Duodenal mucosa (tissue), 2 donors: Measurements from ENCODE around the gene NBPF4.
"Not testable (repeated sequence)": the region's sequence is repeated elsewhere in the genome, so short reads cannot be mapped to it uniquely, and the experiment has no call there.

Experiments
- H3K27ac ChIP-seq: one replicate; pipeline ENCODE4 v1.7.0; 2013; ENCODE audit warnings: low read depth, low read length
- H3K27me3 ChIP-seq, 2 donors: one replicate each; pipeline ENCODE4 v1.7.0; 2013; ENCODE audit warnings: low read length in 2 of 2, control low read depth in 1 of 2; ENCODE audit not compliant: insufficient read depth in 2 of 2, control insufficient read depth in 1 of 2
- H3K36me3 ChIP-seq, 2 donors: one replicate each; pipeline ENCODE4 v1.7.0; 2013; ENCODE audit warnings: low read length in 2 of 2, control low read depth in 1 of 2; ENCODE audit not compliant: insufficient read depth in 2 of 2, control insufficient read depth in 1 of 2
- H3K4me1 ChIP-seq, 2 donors: one replicate each; pipeline ENCODE4 v1.7.0; 2013; ENCODE audit warnings: low read length in 2 of 2, control low read depth in 1 of 2; ENCODE audit not compliant: insufficient read depth in 2 of 2, control insufficient read depth in 1 of 2
- H3K4me3 ChIP-seq, 2 donors: one replicate each; pipeline ENCODE4 v1.7.0; 2013; ENCODE audit warnings: low read length in 2 of 2, low read depth in 1 of 2
- H3K9ac ChIP-seq, 2 donors: one replicate each; pipeline ENCODE4 v1.7.0; 2013; ENCODE audit warnings: low read length in 2 of 2, low read depth in 1 of 2
- H3K9me3 ChIP-seq, 2 donors: one replicate each; pipeline ENCODE4 v1.7.0; 2013; ENCODE audit warnings: low read length in 2 of 2, control low read depth in 1 of 2; ENCODE audit not compliant: control insufficient read depth in 1 of 2

Gene NBPF4

DNA sequence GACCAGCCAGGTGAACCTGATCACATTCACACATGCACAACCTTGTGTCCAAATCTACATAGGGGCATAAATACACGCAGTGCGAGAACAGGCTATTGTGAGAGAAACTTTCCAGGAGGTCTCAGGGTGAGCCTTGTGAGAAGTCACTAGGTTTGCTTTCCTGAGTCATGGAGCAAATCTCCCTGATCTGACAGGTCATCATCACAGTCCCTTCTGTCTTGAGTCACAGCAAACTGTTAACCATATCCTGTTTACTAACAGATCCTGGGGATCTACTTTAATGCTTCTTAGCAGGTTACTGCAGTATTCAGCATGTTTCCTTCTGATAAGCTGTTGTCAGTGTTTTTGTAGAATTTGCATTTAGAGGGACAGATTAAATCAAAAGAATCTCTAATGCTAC lies 8.6 kb downstream of the NBPF4 start:
- not testable (repeated sequence) for H3K27me3 ChIP-seq, H3K9ac ChIP-seq, H3K4me1 ChIP-seq, H3K4me3 ChIP-seq, H3K27ac ChIP-seq, H3K9me3 ChIP-seq, H3K36me3 ChIP-seq

DNA sequence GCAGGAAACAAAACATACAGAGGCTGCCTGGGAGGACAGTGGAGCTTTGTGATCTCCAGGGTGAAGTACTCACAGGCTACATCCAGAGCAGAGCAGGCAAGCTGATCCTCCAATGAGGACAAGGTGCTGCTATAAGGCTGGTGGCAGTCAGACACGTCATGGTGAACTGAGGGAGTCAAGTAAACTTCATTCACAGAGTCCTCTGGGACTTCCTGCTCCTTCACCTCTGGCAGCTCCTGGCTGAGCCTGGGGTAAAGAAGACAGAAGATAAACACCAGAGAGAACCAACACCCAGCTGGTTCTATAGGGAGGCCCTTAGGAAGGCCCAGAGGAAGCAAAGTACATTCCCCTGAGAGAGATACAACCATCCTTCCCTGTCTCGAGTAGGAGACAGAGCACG lies 11.7 kb downstream of the NBPF4 start:
- H3K27me3 ChIP-seq, H3K4me3 ChIP-seq, H3K9me3 ChIP-seq, H3K4me1 ChIP-seq, H3K9ac ChIP-seq, H3K36me3 ChIP-seq, H3K27ac ChIP-seq: not testable (repeated sequence)

DNA sequence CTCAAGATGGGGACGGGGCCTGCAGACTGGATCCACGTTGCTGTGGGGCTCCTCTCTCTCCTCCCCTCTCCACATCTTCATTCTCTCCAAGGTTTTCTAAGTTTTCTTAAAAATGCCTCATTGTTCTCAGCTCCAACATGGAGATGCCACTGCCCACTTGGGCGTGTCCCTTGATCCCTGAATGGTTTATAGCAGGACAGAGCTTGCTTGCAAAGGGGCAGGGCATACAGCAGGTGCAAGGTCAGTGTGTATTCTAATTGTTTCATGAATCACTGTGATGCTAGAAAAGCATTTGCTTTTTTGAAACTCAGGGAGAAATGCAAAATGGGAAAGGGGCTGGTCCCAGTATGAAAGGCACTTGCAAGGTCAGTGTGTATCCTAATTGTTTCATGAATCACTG lies 13.9 kb downstream of the NBPF4 start:
- not testable (repeated sequence) for H3K9me3 ChIP-seq, H3K4me1 ChIP-seq, H3K27ac ChIP-seq, H3K27me3 ChIP-seq, H3K36me3 ChIP-seq, H3K9ac ChIP-seq, H3K4me3 ChIP-seq

DNA sequence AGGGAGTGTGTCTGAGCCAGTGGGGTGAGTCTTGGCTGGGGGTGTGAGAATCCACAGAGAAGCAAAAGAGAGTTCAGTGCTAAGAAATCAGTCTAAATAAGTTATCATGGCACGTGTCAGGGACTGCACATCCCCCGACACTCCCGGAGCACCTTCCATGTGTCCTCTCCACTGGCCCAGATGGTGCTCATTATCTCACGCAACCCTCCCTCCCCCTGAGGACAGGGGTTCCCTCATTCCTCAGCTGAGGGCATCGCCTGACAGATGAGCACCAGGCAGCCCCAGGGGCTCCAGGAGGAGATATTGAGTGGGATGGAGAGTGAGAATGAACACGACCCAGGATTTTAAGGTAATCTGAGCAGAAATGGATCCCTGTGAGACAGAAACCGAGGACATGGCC lies 16.1 kb downstream of the NBPF4 start:
- not testable (repeated sequence) for H3K4me3 ChIP-seq, H3K9me3 ChIP-seq, H3K4me1 ChIP-seq

DNA sequence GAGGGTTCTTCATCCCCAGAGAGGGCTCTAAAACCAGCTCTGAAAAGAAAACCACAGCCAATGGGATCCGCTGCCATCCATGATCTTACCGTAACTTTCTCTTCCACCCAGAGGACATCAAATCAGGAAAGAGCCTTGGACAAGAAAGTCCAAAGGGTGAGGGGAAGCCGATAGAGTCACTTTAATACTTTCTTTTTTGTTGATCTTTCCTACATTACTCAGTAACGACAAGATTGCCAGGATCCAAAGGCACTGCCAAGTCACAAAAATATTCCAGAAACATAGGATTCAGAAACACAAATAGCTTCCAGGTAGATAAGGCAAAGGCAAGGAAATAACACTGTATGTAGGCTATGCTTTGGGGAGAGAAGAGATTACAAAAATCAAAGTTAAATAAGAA lies 17.0 kb downstream of the NBPF4 start:
- not testable (repeated sequence) for H3K4me3 ChIP-seq, H3K4me1 ChIP-seq, H3K27ac ChIP-seq, H3K27me3 ChIP-seq, H3K9me3 ChIP-seq, H3K9ac ChIP-seq, H3K36me3 ChIP-seq

More for the DNA sequence above, 16.1 kb downstream of the NBPF4 start:
- H3K9ac ChIP-seq, H3K27me3 ChIP-seq, H3K36me3 ChIP-seq, H3K27ac ChIP-seq: not testable (repeated sequence)

DNA sequence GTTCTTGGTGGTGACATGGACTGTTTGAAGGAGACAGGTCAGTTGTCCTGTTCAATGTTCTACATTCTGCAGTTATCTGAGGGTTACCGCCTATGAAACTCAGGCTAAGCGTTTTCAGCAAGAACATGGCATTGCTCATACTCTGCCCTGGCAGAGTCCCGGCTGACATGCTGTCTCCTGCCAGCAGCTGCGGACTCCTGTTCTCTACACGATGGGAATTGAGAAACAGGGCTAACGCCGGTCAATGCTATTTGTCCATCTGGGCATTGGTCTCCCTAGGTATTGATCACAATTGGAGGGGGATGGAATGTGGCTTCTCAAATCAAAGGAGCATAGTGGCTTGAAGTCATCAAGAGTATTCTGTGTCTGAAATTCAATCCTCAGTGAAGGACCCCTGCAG lies 20.6 kb downstream of the NBPF4 start:
- H3K27me3 ChIP-seq, H3K9me3 ChIP-seq, H3K4me3 ChIP-seq, H3K9ac ChIP-seq, H3K27ac ChIP-seq, H3K36me3 ChIP-seq, H3K4me1 ChIP-seq: not testable (repeated sequence)

DNA sequence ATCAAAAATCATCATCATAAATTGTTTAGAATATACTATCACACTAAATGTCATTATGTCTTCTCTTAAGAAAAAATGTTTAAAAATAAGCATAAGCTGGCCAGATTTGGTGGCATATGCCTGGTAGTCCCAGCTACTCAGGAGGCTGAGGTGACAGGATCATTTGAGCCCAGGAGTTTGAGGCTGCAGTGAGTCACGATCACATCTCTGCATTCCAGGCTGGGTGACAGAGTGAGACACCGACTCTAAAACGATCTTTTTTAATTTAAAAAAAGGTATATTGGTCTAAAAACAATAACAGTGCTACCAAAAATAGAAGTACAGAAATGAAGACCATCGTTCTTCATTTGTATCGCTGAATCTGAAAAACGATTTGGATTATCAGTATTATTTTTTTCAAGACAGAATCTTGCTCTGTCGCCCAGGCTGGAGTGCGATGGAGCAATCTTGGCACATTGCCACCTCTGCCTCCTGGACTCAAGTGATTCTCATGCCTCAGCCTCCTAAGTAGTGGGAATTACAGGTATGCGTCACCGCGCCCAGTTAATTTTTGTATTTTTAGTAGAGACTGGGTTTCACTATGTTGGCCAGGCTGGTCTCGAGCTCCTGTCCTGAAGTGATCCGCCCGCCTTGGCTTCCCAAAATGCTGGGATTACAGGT lies 26.2 kb downstream of the NBPF4 start:
- H3K36me3 ChIP-seq, H3K9ac ChIP-seq, H3K4me1 ChIP-seq, H3K27ac ChIP-seq, H3K9me3 ChIP-seq, H3K4me3 ChIP-seq, H3K27me3 ChIP-seq: not testable (repeated sequence)

DNA sequence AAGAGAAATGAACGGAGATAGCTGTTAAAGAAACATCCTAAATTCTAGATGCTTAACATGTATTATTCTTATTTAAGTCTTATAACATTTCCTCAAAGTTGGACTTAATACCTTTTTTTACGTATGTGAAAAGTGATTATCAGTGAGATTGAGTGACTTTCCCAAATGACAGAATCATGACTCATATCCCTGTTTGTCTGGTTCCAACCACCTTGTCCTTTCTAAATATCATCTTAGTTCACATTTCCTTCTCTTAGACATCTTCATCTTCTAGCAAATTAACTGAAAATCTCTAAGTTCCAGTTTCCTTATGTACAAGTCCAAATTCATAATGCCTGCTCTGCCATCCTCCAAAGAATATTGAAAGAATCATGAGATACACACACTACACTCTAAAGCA lies 26.9 kb downstream of the NBPF4 start:
- H3K27ac ChIP-seq, H3K9me3 ChIP-seq, H3K4me1 ChIP-seq, H3K9ac ChIP-seq, H3K36me3 ChIP-seq, H3K27me3 ChIP-seq, H3K4me3 ChIP-seq: not testable (repeated sequence)

DNA sequence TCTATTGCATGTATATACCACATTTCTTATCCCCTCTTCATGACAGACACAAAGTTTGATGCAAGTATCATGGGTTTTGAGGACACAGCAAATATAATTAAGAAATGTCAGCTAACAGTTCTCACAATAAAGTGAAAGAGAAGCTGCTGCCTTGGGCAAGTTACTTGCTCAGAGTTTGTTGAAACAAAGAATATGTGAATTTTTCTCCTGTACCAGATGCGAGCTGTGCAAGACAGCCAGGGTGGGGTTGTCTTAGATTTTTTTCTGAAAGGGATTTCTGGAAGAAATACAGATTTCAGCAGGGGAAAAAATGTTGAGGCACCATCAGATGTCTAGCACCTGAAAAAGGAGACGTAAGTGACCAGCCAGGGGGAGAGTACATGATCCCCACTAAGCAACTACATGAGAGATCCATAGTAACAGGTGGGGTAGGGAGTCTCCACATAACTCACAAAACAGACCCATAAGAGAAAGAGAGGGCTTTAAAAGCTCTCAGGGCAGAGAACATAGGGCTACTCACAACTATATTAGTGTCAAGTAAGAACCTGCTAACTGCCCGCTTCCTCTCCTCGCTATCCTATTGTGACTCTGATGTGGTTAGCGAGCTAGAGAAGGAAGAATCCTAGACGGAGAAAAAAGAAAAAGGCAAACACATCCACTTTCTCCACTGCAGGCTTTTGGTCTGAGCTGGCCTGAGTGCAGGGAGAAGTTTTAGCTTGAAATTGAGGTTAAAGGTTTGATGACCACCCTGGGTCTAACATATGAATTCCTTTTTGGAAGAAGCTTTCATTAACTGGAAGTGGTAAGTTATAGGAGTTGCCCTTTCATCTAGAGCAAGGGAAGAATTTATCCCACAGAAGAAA lies 27.6 kb downstream of the NBPF4 start:
- H3K27ac ChIP-seq, H3K36me3 ChIP-seq, H3K4me1 ChIP-seq, H3K9me3 ChIP-seq, H3K4me3 ChIP-seq, H3K9ac ChIP-seq: not testable (repeated sequence)
- peaks cover 6 to 11% of the 10 kb centered on the region in 2 donors for H3K27me3 ChIP-seq

DNA sequence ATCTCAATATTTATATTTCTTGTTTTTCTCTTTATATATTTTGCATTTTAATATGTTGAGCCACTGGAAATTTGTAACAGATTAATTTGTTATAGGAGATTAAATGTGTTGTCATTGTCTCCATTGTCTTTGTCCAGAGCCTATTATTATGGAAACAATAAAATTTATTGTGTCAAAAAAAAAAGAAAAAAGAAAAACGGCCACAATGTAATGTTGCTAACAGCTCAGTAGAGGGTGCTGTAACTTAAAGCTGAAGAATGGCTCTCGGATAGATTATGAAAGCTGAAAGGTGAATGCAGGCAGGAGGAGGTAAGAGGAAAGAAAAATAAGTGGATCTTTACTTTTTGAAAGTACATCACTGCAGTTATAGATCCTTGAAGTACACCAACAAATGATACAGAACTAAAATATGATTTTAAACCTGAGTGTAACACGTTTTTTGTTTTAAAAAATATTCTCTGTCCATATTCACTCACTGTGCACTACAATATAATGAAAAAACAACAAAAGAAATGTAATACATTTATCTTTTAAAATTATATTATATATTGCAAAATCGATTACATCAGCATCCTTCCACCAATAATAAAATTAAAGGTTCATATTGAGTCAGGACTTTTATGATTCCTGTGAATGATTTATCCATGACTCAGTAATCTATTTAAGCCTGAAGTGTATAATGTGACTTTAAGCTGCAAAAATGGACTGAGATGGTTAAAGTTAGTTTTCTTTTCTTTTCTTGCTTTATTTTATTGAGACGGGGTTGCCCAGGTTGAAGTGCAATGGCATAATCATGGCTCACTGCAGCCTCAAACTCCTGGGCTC lies 29.0 kb downstream of the NBPF4 start:
- H3K27ac ChIP-seq, H3K9ac ChIP-seq, H3K36me3 ChIP-seq, H3K9me3 ChIP-seq, H3K4me3 ChIP-seq, H3K4me1 ChIP-seq: not testable (repeated sequence)
- peaks cover 11% of the 10 kb centered on the region in 2 donors for H3K27me3 ChIP-seq
